IMR-90 (cell line): Measurements from ENCODE around the gene AGBL1.

Experiments used
- CTCF ChIP-seq: conservative IDR thresholded peaks from 2 replicates; pipeline ENCODE4 v1.5.1; 2012; ENCODE audit warnings: mild to moderate bottlenecking, low read depth, low read length, improper control_type of control experiment
- MXI1 ChIP-seq: IDR thresholded peaks from 2 replicates; pipeline ENCODE4 v1.6.1; 2012; ENCODE audit warnings: low read depth, mild to moderate bottlenecking, low read length, moderate library complexity, borderline replicate concordance
- POLR2A ChIP-seq: IDR thresholded peaks from 2 replicates; pipeline ENCODE4 v1.6.1; 2012; ENCODE audit warnings: mild to moderate bottlenecking, low read depth, low read length
- RAD21 ChIP-seq: IDR thresholded peaks from 2 replicates; pipeline ENCODE4 v1.6.1; 2012; ENCODE audit warnings: low read length, improper control_type of control experiment

- TF ChIP-seq CTCF (no peak), RAD21 (no peak), POLR2A (no peak), MXI1 (no peak)
These were observed 884.6 kb downstream of the AGBL1 start for GRCh38 chr15:86964271-86964670.
